ENCODE measurements around the gene KCTD2. TPM values are rescaled to one million over a fixed set of nuclear protein-coding genes. Genes with fewer than 3 reads are reported as not detected.

The KCTD2 gene
- total and polyA plus RNA-seq, 8 donors, result 6.3 to 14.6 (median 8.7) TPM

GRCh38 chr17:75090871-75091854 lies 44.1 kb downstream of the KCTD2 start:
- Histone ChIP-seq H3K27ac (peak overlapping the region in 2 of 4 donors; percentile 0 to 28), H3K27me3 (no peaks in the 10 kb centered on the region), H3K4me1 (no peaks in the 10 kb centered on the region), H3K36me3 (no peaks in the 10 kb centered on the region), H3K4me3 (no peak overlapping the region), H3K9me3 (no peaks in the 10 kb centered on the region)
- WGBS, 2 donors, result 56 to 59% methylated on average over 18 to 19 of the region's 19 CpGs
- FAIRE-seq (no peak), DNase-seq (no peak), ATAC-seq (no peak)
- no peak for TF ChIP-seq CTCF (IDR thresholded peaks at IDR 0.05)
- intact Hi-C loops (cut with DNase I), result no loop called here

- Histone ChIP-seq H3K4me1 (no peaks in the 10 kb centered on the region), H3K9me3 (no peaks in the 10 kb centered on the region), H3K27ac (no peak overlapping the region), H3K4me3 (no peak overlapping the region), H3K27me3 (no peaks in the 10 kb centered on the region), H3K36me3 (no peaks in the 10 kb centered on the region)
- TF ChIP-seq CTCF (IDR thresholded peaks at IDR 0.05), result no peak
- intact Hi-C loops (cut with DNase I), result no loop called here
- FAIRE-seq (no peak), DNase-seq (no peak), ATAC-seq (no peak)
- WGBS, 2 donors, result 71 to 79% methylated on average over 10 of the region's 10 CpGs
These were observed 44.9 kb downstream of the KCTD2 start for GRCh38 chr17:75091855-75092327.

GRCh38 chr17:75093548-75094158 lies 46.6 kb downstream of the KCTD2 start:
- Histone ChIP-seq H3K9me3 (no peaks in the 10 kb centered on the region), H3K4me3 (no peak overlapping the region), H3K27me3 (no peaks in the 10 kb centered on the region), H3K4me1 (no peaks in the 10 kb centered on the region), H3K36me3 (no peaks in the 10 kb centered on the region), H3K27ac (no peak overlapping the region)
- TF ChIP-seq CTCF (IDR thresholded peaks at IDR 0.05), result no peak
- FAIRE-seq (no peak), DNase-seq (no peak), ATAC-seq (no peak)
- intact Hi-C loops (cut with DNase I), result no loop called here
- 83 to 87% methylated on average over 18 of the region's 18 CpGs for WGBS, 2 donors

GRCh38 chr17:75094871-75095399 lies 47.9 kb downstream of the KCTD2 start:
- no peak for TF ChIP-seq CTCF (IDR thresholded peaks at IDR 0.05)
- WGBS, 2 donors, result 80 to 82% methylated on average over 16 of the region's 16 CpGs
- DNase-seq, result no peak
- H3K9me3 ChIP-seq, result no peaks in the 10 kb centered on the region
- no peak for ATAC-seq
- intact Hi-C loops (cut with DNase I), result no loop called here
- no peak overlapping the region for H3K27ac ChIP-seq
- H3K27me3 ChIP-seq, result no peaks in the 10 kb centered on the region
- no peak for FAIRE-seq
- no peak overlapping the region for H3K4me3 ChIP-seq
- H3K36me3 ChIP-seq, result no peaks in the 10 kb centered on the region
- H3K4me1 ChIP-seq, result no peaks in the 10 kb centered on the region
